Measurements from ENCODE around the gene SPEG.

GRCh38 chr2:219430633-219431615 lies 3.7 kb upstream of the SPEG start:
- peak; percentile 77 for TF ChIP-seq CTCF (CRISPR knock-in tag; IDR thresholded peaks at IDR 0.05)
- no peak for TF ChIP-seq RELA (CRISPR knock-in tag; IDR thresholded peaks at IDR 0.05)
- no peak for TF ChIP-seq ZNF17 (CRISPR knock-in tag; IDR thresholded peaks at IDR 0.05)
- TF ChIP-seq ZNF766 (CRISPR knock-in tag; IDR thresholded peaks at IDR 0.05; ENCODE audit: borderline replicate concordance): no peak
- TF ChIP-seq PLRG1 (conservative IDR thresholded peaks at IDR 0.05): no peak
- TF ChIP-seq SP1 (IDR thresholded peaks at IDR 0.05): no peak
- TF ChIP-seq SP1 (CRISPR knock-in tag; IDR thresholded peaks at IDR 0.05): no peak
- no peak for TF ChIP-seq ZBTB40 (IDR thresholded peaks at IDR 0.05)
- TF ChIP-seq ZBTB40 (CRISPR knock-in tag; IDR thresholded peaks at IDR 0.05): no peak
- no peak for TF ChIP-seq KLF15 (CRISPR knock-in tag; IDR thresholded peaks at IDR 0.05; ENCODE audit: borderline replicate concordance)
- TF ChIP-seq KDM5A (IDR thresholded peaks at IDR 0.05; ENCODE audit: borderline replicate concordance, low read length): no peak
- TF ChIP-seq EHMT2 (IDR thresholded peaks at IDR 0.05; ENCODE audit: borderline replicate concordance, low read depth, low read length): no peak
